Ishikawa (cell line): ENCODE results near the gene PTK6.

ENCODE experiments used
- CEBPB ChIP-seq: IDR thresholded peaks from 2 replicates; pipeline ENCODE4 v1.6.1; 2012
- CREB1 ChIP-seq: IDR thresholded peaks from 2 replicates; pipeline ENCODE4 v1.6.1; 2012; ENCODE audit warnings: low read depth
- EGR1 ChIP-seq: IDR thresholded peaks from 2 replicates; pipeline ENCODE4 v1.6.1; 2012
- EP300 ChIP-seq: IDR thresholded peaks from 2 replicates; pipeline ENCODE4 v1.6.1; 2012; ENCODE audit warnings: borderline replicate concordance
- MAX ChIP-seq: IDR thresholded peaks from 2 replicates; pipeline ENCODE4 v1.6.1; 2012
- RAD21 ChIP-seq: IDR thresholded peaks from 2 replicates; pipeline ENCODE4 v1.6.1; 2012; ENCODE audit warnings: low read depth
- TAF1 ChIP-seq: IDR thresholded peaks from 2 replicates; pipeline ENCODE4 v1.6.1; 2012; ENCODE audit warnings: low read depth, mild to moderate bottlenecking
- TEAD4 ChIP-seq: IDR thresholded peaks from 2 replicates; pipeline ENCODE4 v1.6.1; 2012
- YY1 ChIP-seq: IDR thresholded peaks from 2 replicates; pipeline ENCODE4 v1.6.1; 2012; ENCODE audit warnings: low read depth
- ZBTB7A ChIP-seq: IDR thresholded peaks from 2 replicates; pipeline ENCODE4 v1.6.1; 2012; ENCODE audit warnings: low read depth
- TF ChIP-seq, protein P1 (sequence below): IDR thresholded peaks from 2 replicates; pipeline ENCODE4 v1.6.1; 2012
- TF ChIP-seq, protein P2 (sequence below): IDR thresholded peaks from 2 replicates; pipeline ENCODE4 v1.6.1; 2012; ENCODE audit warnings: low read depth, mild to moderate bottlenecking

DNA sequence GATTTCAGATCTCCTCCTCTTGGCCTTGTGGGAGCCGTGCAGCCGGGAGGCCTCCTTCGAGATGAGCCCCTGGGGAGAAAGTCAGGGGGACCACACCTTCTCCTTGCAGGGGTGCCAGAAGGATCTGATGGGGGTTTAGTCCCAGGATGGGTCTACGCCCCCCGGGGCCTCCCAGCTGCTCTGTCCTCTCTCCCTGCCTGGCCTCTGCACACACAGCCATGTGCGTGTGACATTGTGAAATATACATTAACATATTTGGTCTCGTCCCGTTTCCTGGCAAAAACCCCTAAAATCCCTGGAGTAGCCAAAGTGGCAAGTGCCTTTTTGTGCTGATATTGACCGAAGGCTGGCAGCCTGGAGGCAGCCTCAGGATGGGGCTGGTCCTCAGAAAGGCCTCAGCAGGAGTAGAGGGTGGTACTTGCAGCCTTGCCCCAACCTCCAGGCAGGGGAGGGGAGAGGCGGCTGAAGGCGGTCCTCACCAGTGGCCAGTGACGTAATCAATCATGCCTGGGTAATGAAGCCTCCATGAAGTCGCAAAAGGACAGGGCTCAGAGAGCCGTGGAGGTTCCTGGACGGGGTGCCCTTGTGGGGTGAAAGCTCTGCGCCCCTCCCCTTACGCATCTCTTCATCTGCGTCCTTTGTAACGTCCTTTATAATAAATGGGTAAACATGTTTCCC lies 42.0 kb upstream of the PTK6 start:
- TF ChIP-seq MAX, result no peak
- no peak for TF ChIP-seq RAD21
- no peak for TF ChIP-seq TAF1
- no peak for TF ChIP-seq EGR1
- TF ChIP-seq EP300, result no peak
- TF ChIP-seq CEBPB, result no peak
- TF ChIP-seq YY1, result no peak
- no peak for TF ChIP-seq TEAD4
- TF ChIP-seq, protein P1, sequence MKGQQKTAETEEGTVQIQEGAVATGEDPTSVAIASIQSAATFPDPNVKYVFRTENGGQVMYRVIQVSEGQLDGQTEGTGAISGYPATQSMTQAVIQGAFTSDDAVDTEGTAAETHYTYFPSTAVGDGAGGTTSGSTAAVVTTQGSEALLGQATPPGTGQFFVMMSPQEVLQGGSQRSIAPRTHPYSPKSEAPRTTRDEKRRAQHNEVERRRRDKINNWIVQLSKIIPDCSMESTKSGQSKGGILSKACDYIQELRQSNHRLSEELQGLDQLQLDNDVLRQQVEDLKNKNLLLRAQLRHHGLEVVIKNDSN, result no peak
- TF ChIP-seq CREB1, result no peak
- TF ChIP-seq, protein P2, sequence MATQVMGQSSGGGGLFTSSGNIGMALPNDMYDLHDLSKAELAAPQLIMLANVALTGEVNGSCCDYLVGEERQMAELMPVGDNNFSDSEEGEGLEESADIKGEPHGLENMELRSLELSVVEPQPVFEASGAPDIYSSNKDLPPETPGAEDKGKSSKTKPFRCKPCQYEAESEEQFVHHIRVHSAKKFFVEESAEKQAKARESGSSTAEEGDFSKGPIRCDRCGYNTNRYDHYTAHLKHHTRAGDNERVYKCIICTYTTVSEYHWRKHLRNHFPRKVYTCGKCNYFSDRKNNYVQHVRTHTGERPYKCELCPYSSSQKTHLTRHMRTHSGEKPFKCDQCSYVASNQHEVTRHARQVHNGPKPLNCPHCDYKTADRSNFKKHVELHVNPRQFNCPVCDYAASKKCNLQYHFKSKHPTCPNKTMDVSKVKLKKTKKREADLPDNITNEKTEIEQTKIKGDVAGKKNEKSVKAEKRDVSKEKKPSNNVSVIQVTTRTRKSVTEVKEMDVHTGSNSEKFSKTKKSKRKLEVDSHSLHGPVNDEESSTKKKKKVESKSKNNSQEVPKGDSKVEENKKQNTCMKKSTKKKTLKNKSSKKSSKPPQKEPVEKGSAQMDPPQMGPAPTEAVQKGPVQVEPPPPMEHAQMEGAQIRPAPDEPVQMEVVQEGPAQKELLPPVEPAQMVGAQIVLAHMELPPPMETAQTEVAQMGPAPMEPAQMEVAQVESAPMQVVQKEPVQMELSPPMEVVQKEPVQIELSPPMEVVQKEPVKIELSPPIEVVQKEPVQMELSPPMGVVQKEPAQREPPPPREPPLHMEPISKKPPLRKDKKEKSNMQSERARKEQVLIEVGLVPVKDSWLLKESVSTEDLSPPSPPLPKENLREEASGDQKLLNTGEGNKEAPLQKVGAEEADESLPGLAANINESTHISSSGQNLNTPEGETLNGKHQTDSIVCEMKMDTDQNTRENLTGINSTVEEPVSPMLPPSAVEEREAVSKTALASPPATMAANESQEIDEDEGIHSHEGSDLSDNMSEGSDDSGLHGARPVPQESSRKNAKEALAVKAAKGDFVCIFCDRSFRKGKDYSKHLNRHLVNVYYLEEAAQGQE, result no peak
- no peak for TF ChIP-seq ZBTB7A
